ENCODE measurements around the gene AQP4.

Gene AQP4

GRCh38 chr18:26840965-26841364 lies 24.5 kb downstream of the AQP4 start:
- DNase-seq (ENCODE audit: low read depth in 1 of 2, low spot score in 1 of 2) = no peak

DNA sequence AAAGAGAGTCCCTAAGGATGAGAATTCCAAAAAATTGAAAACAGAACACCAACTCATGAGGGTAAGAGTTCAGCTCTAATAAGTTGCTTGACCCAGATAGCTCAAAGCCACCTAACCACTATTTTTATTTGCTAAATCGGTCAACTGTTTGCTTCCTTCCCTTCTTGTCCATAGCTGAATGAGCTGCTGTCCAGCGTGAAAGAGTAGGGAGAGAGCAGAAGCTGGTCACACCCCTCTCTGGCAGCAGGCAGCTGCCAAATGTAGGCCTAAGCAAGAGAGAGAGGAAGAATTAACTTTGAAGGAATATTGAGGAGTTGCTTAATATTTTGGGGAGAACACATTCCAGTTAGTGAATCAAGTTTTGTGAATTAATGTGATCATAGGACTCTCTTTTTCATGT lies 25.9 kb downstream of the AQP4 start:
- DNase-seq (ENCODE audit: low read depth in 1 of 2, low spot score in 1 of 2) = no peak

- no peak for DNase-seq (ENCODE audit: low read depth in 1 of 2, low spot score in 1 of 2)
Measured at GRCh38 chr18:26832302-26832701, 33.2 kb downstream of the AQP4 start.

GRCh38 chr18:26827581-26827980 lies 37.9 kb downstream of the AQP4 start:
- no peak for DNase-seq (ENCODE audit: low read depth in 1 of 2, low spot score in 1 of 2)

- no peak for DNase-seq (ENCODE audit: low read depth in 1 of 2, low spot score in 1 of 2)
Measured at GRCh38 chr18:26826656-26827235, 38.8 kb downstream of the AQP4 start.

- no peak for DNase-seq (ENCODE audit: low read depth in 1 of 2, low spot score in 1 of 2)
Measured at GRCh38 chr18:26821181-26821580, 44.3 kb downstream of the AQP4 start.

DNA sequence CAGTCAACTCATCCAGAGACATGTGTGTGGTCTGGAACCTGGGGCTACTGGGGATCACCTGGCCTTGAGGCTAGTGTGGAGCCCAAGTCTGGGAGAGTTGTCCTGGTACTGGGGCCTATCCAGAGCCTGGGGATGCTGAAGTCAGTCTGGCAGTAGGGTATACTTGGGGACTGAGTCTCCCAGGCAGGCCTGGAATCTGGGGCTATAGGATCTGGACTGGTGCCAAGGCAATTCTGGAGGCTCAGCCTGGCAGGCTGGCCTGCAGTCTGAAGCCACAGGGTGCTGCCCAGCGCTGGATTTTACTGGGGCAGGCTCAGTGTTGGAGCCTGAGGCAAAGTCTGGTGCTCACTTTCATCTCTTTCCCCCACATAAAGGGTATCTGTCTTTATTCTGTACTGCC lies 46.5 kb downstream of the AQP4 start:
- DNase-seq (ENCODE audit: low read depth in 1 of 2, low spot score in 1 of 2) = no peak

DNA sequence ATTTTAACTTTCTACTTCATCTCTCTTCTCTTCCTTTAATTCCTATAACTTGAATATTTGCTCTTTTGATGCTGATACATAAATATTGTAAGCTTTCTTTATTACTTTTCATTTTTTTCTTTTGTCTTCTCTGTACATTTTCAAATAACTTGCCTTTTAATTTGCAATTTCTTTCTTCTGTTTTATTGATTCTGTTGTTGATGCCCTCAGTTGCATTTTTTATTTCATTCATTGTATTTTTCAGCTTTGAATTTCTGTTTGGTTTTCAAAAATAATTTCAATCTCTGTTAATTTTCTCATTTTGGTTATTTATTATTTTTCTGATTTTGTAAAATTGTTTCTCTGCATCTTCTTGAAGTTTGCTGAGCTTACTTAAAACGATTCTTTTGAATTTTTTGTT lies 47.0 kb downstream of the AQP4 start:
- no peak for DNase-seq (ENCODE audit: low read depth in 1 of 2, low spot score in 1 of 2)

DNA sequence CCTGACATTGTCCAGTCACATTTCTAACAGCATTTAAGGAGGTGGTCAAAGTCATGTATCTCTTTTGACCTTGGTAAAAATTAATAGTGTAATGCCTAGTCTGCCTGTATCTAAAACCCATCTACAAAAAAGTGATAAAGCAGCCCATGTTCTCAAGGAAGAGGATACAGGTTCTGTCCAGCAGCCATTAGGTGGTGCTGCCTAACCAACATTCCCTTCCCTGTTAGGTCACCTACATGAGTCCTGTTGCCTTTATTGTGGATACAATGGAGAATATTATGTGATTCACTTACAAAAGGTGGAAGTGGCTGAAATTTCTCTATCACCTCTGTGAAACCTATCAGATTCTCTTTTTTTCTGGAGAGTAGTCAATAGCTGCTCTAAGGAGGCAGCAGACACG lies 52.5 kb downstream of the AQP4 start:
- DNase-seq (ENCODE audit: low read depth in 1 of 2, low spot score in 1 of 2) = no peak

DNA sequence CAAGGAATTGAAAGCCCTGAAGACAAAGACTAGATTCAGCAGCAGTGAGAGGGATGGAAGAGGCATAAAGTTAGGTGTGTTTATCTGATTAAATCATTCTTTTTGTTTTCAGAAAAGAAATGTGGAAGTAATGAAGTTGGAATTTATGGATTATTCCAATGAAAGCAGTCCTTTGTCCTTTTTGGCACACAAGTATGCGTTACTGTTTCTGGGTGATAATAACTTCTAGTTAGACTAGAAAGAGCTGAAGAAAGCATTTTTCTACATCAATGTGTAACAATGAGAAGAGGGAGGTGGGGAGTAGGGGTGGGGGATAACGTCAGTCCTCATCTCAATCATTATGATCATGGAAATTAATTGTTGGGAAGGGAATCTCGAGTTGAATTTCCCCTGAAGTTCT lies 53.0 kb downstream of the AQP4 start:
- DNase-seq (ENCODE audit: low read depth in 1 of 2, low spot score in 1 of 2) = no peak

GRCh38 chr18:26809346-26809745 lies 56.2 kb downstream of the AQP4 start:
- DNase-seq (ENCODE audit: low read depth in 1 of 2, low spot score in 1 of 2) = no peak

GRCh38 chr18:26806224-26806623 lies 59.3 kb downstream of the AQP4 start:
- no peak for DNase-seq (ENCODE audit: low read depth in 1 of 2, low spot score in 1 of 2)

- no peak for DNase-seq (ENCODE audit: low read depth in 1 of 2, low spot score in 1 of 2)
Measured at GRCh38 chr18:26804519-26804918, 61.0 kb downstream of the AQP4 start.

DNA sequence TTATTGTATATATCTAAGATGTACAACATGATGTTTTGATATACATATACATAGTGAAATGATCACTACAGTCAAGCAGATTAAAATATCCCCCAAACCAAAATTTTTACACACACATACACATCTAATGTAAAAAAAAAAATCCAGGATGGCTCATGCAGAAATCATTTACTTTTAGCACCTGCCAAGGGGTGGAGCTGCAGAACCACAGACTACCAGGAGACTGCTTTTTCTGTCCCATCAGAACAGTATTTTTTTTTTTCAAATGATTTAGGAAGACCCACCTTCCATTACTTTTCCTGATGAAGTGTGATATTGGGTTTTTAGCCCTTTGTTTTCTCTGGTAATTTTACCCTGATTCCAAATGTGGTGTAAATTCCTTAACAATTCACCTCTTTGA lies 61.9 kb downstream of the AQP4 start:
- DNase-seq (ENCODE audit: low read depth in 1 of 2, low spot score in 1 of 2) = no peak

DNA sequence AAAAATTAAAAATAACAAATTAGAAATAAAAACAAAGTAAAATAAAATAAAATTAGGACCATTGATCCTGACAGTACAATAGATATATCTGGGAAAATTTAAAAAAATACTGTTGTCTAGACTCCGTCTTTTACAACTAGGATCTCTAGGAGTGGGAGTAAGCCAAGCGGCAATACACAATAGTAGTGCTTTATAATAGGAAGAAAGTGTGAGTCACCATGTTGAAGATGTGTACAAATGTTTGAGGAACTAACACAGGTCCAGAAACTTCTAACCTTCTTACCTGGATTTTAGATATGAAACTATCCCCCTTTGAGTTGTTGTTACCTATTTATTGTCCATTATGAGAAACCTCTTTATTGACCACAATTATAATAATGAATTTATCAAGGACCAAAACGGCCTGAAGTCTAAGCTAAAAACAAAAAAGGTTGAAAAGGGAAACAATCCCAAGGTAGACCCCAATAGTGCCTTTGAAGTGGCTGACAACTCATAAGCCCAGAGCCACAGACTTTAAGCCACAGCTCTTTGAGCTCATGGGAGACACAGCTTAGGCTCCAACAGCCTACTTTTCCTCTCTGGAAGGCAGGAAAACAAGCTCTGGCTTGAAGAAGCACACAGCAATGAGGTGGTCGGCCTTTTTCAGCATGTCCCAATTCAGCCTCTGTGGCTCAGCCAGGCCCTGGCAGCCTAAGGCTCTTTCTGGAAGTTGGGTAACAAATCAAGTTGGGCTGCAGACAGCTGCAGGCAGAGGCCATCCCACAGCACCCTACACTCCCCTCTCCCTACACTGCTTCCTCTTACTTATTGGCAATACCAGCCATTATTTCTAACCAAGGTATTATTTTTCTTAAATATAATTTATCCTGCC lies 62.9 kb downstream of the AQP4 start:
- no peak for DNase-seq (ENCODE audit: low read depth in 1 of 2, low spot score in 1 of 2)
